Activated T-cell treated with anti-CD3 and anti-CD28 coated beads for 1 hour (primary cell): ENCODE measurements around the gene TRAF5.

Experiments
- DNase-seq: peaks from one replicate; pipeline ENCODE4 v3.0.0-alpha.2; 2020; ENCODE audit warnings: low read depth

Gene TRAF5

GRCh38 chr1:211328084-211328694 lies 1.6 kb downstream of the TRAF5 start:
- DNase-seq, result no peak

GRCh38 chr1:211328866-211329475 lies 2.3 kb downstream of the TRAF5 start:
- no peak for DNase-seq

- no peak for DNase-seq
Measured at GRCh38 chr1:211329764-211330201, 3.1 kb downstream of the TRAF5 start.

GRCh38 chr1:211330282-211330936 lies 3.8 kb downstream of the TRAF5 start:
- DNase-seq, result no peak

- DNase-seq, result no peak
Measured at GRCh38 chr1:211331011-211331709, 4.5 kb downstream of the TRAF5 start.

DNA sequence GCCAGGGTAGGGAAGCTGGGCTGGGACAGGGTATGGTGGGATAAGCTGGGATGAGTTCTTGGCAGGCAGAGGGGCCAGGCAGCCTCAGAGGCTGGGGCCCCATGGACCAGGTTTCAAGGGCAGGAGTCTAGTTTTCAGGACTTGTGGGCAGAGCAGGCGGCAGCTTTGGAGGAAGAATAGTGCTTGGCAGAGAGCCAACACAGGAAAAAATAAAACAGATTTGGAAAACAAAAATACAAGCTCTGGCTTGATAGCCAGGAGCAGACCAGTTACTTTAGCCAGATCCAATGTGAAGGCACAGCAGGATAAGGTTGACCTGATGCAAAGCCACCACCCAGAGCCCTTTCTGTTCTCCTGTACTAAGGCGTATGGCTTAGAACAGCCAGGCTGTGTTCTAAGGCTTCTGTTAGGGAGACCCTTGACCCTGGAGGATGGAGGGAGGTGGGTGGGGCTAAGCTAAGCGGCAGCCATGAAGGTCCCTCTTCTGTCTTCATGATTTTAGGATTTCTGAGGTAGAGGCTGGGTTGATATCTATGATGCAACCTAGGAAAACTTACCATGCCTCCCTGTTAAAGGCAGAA lies 5.5 kb downstream of the TRAF5 start:
- DNase-seq, result no peak

- no peak for DNase-seq
Measured at GRCh38 chr1:211332830-211333229, 6.2 kb downstream of the TRAF5 start.

DNA sequence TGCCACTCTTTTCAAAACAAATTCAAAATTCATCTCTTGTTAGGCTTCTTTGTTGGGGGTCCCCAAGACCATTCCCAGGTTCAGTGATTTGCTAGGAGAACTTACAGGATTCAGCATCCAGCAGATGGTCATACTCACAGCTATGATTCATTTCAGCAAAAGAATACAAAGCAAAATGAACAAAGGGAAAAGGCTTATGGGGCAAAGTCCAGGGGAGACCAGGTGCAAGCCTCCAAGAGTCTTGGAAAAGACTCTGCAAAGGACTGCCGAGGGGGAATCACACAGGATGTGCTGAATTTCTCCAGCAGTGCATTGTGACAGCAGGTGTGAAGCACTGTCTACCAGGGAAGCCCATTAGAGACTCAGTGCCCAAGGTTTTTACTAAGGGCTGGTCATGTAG lies 7.3 kb downstream of the TRAF5 start:
- DNase-seq, result no peak

GRCh38 chr1:211334986-211335385 lies 8.4 kb downstream of the TRAF5 start:
- no peak for DNase-seq

GRCh38 chr1:211335522-211336157 lies 9.0 kb downstream of the TRAF5 start:
- DNase-seq, result no peak

GRCh38 chr1:211336161-211336560 lies 9.5 kb downstream of the TRAF5 start:
- DNase-seq, result no peak

GRCh38 chr1:211336775-211337174 lies 10.1 kb downstream of the TRAF5 start:
- no peak for DNase-seq

GRCh38 chr1:211337430-211338223 lies 11.0 kb downstream of the TRAF5 start:
- no peak for DNase-seq

GRCh38 chr1:211338224-211338620 lies 11.6 kb downstream of the TRAF5 start:
- DNase-seq, result no peak

GRCh38 chr1:211339631-211340041 lies 13.0 kb downstream of the TRAF5 start:
- no peak for DNase-seq

DNA sequence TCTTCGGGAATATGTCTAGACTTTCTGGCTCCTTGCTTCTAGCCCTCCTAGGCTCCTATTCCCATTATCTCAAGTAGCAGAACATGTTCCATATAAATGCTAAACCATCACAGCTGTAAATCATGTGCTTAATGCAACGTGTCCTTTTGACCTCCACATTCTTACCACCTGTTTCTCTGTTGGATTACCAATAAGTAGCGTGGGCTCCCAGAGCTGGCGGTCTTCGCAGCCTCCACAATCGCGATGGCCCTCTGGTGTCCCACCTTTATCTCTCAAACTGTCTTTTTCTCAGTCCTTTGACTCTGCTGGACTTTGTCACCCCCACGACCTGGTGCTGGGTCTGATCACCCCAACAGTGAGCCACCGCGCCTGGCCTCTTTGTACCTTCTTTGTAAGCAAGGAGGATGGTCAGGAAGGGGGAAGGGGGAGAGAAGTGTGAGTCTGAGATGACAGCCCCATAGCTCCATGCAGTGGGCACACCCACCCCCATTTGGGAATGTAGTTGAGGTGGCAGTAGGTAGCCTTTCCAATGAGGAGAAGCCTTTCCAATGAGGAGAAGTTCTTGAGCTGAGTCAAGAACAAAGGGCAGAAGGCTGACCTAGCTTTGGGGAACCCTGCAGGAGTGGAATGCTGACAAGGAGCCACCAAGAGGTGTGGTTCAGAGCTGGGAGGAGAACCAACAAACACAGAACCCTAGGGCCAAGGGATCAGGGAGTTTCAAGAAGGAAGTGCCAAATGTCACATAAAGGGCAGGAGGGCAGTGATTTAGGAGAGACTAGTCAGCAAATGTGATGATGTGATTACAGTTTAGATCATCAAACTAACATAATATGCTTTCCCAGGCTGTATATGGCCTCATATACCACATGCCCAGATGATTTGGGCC lies 14.2 kb downstream of the TRAF5 start:
- no peak for DNase-seq

- no peak for DNase-seq
Measured at GRCh38 chr1:211341999-211342398, 15.4 kb downstream of the TRAF5 start.

DNA sequence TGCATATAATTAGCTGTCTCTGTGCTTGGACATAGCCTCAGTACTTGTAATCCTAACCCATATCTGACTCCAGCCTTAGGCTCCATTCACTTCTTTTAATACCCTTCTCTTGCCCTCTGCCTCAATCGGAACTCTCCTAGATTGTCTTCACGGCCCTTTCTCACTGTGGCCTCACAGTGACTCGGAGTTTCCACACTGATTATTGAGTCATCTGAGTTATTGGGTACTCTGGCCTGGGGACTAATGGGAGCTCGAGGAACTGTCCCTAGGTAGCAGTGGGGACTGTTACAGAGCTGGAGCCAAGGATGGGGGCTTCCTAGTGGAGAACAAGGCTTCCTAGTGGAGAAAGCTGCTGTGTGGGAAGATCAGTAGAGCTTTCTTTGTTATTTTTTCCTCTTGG lies 17.0 kb downstream of the TRAF5 start:
- DNase-seq, result no peak

DNA sequence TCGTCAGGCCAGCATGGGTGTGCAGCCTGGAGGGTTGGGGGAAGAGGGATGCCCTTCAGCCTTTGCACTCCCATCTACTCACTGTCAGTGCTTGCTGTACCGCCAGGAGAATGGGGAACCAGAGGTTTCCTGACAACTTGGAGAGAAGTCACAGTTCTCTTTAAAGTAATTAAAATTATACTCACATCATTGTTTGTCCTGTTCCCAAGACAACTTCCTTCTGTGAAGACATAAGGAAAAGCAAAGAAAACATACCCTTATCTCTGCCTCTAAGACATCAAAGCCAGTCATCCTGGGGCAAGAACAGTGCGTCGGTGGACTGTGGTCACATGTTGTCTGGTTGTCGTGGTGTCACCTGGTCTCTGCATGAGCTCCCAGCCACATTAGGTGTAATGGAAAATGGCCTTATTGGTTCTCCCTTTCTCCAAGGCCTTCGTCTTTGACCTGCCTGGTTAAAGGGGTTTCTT lies 17.6 kb downstream of the TRAF5 start:
- no peak for DNase-seq

DNA sequence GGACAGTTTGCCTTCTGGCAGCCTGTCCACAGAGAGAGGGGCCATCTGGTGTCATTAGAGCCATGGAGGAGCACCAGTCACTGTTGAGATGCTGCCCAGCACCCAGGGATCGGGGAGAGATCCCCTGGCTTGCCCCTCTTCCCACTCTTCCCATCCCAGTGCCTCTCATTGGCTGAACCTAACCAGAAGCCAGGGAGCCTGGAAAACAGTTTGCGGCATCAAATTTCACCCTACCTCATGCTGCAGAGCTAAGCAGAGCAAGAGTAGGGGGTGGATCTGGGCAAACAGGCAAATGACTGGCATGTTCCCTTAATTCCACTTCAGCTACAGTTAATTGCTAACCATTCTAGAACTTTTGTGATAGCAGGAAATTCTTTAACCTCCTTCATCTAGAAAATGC lies 19.1 kb downstream of the TRAF5 start:
- no peak for DNase-seq
